Measurements from ENCODE around the gene TLR6. TPM values are rescaled to one million over a fixed set of nuclear protein-coding genes. Genes with fewer than 3 reads are reported as not detected.

TLR6 gene
- total RNA-seq, 2 donors from 2014 or later: 0.13 to 0.53 TPM

GRCh38 chr4:38820329-38821061, 36.1 kb downstream of the TLR6 start:
- Histone ChIP-seq H3K9me3 (ENCODE audit: control insufficient read depth, low read length) (peaks cover 6% of the 10 kb centered on the region), H3K27ac (ENCODE audit: low read depth, low read length) (no peak overlapping the region), H3K4me3 (ENCODE audit: low read length) (no peak overlapping the region), H3K27me3 (ENCODE audit: control insufficient read depth, insufficient read depth, low read length, poor library complexity, severe bottlenecking) (no peaks in the 10 kb centered on the region), H3K36me3 (ENCODE audit: control insufficient read depth, insufficient read depth, low read length) (no peaks in the 10 kb centered on the region), H3K9ac (ENCODE audit: extremely low read depth, low read length, poor library complexity, severe bottlenecking) (no peak overlapping the region), H3K4me1 (ENCODE audit: control insufficient read depth, insufficient read depth, low read length) (no peaks in the 10 kb centered on the region)
- peaks cover 13% of the 10 kb centered on the region for H3K9me3 Mint-ChIP-seq
- no peak overlapping the region for H3K27ac Mint-ChIP-seq
- H3K27me3 Mint-ChIP-seq (ENCODE audit: insufficient read depth): peaks cover 6% of the 10 kb centered on the region
- no peaks in the 10 kb centered on the region for H3K4me1 Mint-ChIP-seq
- DNase-seq: no peak
- H3K4me3 Mint-ChIP-seq: no peak overlapping the region
- H3K36me3 Mint-ChIP-seq (ENCODE audit: low read depth): no peaks in the 10 kb centered on the region
- 86 to 92% methylated on average over 2 to 4 of the region's 4 CpGs for WGBS, 2 experiments (ENCODE audit: insufficient coverage in 1 of 2, insufficient read length in 1 of 2)
- TF ChIP-seq CTCF (conservative IDR thresholded peaks at IDR 0.05): no peak

GRCh38 chr4:38819569-38819968, 37.0 kb downstream of the TLR6 start:
- Histone ChIP-seq H3K9ac (ENCODE audit: extremely low read depth, low read length, poor library complexity, severe bottlenecking) (no peak overlapping the region), H3K9me3 (ENCODE audit: control insufficient read depth, low read length) (peaks cover 6% of the 10 kb centered on the region), H3K4me1 (ENCODE audit: control insufficient read depth, insufficient read depth, low read length) (no peaks in the 10 kb centered on the region), H3K27me3 (ENCODE audit: control insufficient read depth, insufficient read depth, low read length, poor library complexity, severe bottlenecking) (no peaks in the 10 kb centered on the region), H3K36me3 (ENCODE audit: control insufficient read depth, insufficient read depth, low read length) (no peaks in the 10 kb centered on the region), H3K27ac (ENCODE audit: low read depth, low read length) (no peak overlapping the region), H3K4me3 (ENCODE audit: low read length) (no peak overlapping the region)
- no peak for DNase-seq
- H3K4me1 Mint-ChIP-seq: no peaks in the 10 kb centered on the region
- no peak overlapping the region for H3K27ac Mint-ChIP-seq
- H3K9me3 Mint-ChIP-seq: peaks cover 13% of the 10 kb centered on the region
- H3K36me3 Mint-ChIP-seq (ENCODE audit: low read depth): no peaks in the 10 kb centered on the region
- TF ChIP-seq CTCF (conservative IDR thresholded peaks at IDR 0.05): no peak
- H3K4me3 Mint-ChIP-seq: no peak overlapping the region
- peaks cover 6% of the 10 kb centered on the region for H3K27me3 Mint-ChIP-seq (ENCODE audit: insufficient read depth)
- WGBS, 2 experiments (ENCODE audit: insufficient coverage in 1 of 2, insufficient read length in 1 of 2): 91 to 93% methylated on average over 3 of the region's 3 CpGs

- Histone ChIP-seq H3K4me1 (ENCODE audit: control insufficient read depth, insufficient read depth, low read length) (no peaks in the 10 kb centered on the region), H3K4me3 (ENCODE audit: low read length) (no peak overlapping the region), H3K27ac (ENCODE audit: low read depth, low read length) (no peak overlapping the region), H3K27me3 (ENCODE audit: control insufficient read depth, insufficient read depth, low read length, poor library complexity, severe bottlenecking) (no peaks in the 10 kb centered on the region), H3K9ac (ENCODE audit: extremely low read depth, low read length, poor library complexity, severe bottlenecking) (no peak overlapping the region), H3K9me3 (ENCODE audit: control insufficient read depth, low read length) (peaks cover 6% of the 10 kb centered on the region), H3K36me3 (ENCODE audit: control insufficient read depth, insufficient read depth, low read length) (no peaks in the 10 kb centered on the region)
- no peak for TF ChIP-seq CTCF (conservative IDR thresholded peaks at IDR 0.05)
- H3K4me3 Mint-ChIP-seq: no peak overlapping the region
- no peak for DNase-seq
- no peaks in the 10 kb centered on the region for H3K4me1 Mint-ChIP-seq
- H3K27me3 Mint-ChIP-seq (ENCODE audit: insufficient read depth): peaks cover 4% of the 10 kb centered on the region
- 77 to 87% methylated on average over 2 to 5 of the region's 5 CpGs for WGBS, 2 experiments (ENCODE audit: insufficient coverage in 1 of 2, insufficient read length in 1 of 2)
- no peak overlapping the region for H3K27ac Mint-ChIP-seq
- H3K36me3 Mint-ChIP-seq (ENCODE audit: low read depth): no peaks in the 10 kb centered on the region
- H3K9me3 Mint-ChIP-seq: peaks cover 9% of the 10 kb centered on the region
Observed at GRCh38 chr4:38818441-38818976, 38.1 kb downstream of the TLR6 start.
